Measurements from ENCODE around the gene OTOGL. TPM values are rescaled to one million over a fixed set of nuclear protein-coding genes. Genes with fewer than 3 reads are reported as not detected.

OTOGL gene
- total RNA-seq, 1 donor from 2014 or later, result 0.12 TPM

GRCh38 chr12:80199931-80200330, 100.6 kb downstream of the OTOGL start:
- peaks cover 14% of the 10 kb centered on the region for H3K4me1 Mint-ChIP-seq
- H3K27ac Mint-ChIP-seq (ENCODE audit: unreplicated experiment), result no peak overlapping the region
- DNase-seq (ENCODE audit: low read depth, low spot score), result no peak
- TF ChIP-seq, protein P1, sequence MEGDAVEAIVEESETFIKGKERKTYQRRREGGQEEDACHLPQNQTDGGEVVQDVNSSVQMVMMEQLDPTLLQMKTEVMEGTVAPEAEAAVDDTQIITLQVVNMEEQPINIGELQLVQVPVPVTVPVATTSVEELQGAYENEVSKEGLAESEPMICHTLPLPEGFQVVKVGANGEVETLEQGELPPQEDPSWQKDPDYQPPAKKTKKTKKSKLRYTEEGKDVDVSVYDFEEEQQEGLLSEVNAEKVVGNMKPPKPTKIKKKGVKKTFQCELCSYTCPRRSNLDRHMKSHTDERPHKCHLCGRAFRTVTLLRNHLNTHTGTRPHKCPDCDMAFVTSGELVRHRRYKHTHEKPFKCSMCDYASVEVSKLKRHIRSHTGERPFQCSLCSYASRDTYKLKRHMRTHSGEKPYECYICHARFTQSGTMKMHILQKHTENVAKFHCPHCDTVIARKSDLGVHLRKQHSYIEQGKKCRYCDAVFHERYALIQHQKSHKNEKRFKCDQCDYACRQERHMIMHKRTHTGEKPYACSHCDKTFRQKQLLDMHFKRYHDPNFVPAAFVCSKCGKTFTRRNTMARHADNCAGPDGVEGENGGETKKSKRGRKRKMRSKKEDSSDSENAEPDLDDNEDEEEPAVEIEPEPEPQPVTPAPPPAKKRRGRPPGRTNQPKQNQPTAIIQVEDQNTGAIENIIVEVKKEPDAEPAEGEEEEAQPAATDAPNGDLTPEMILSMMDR (conservative IDR thresholded peaks at IDR 0.05), result no peak
- H3K4me3 Mint-ChIP-seq, result no peak overlapping the region
- H3K27me3 Mint-ChIP-seq (ENCODE audit: low read depth), result no peaks in the 10 kb centered on the region
- peaks cover 2% of the 10 kb centered on the region for H3K9me3 Mint-ChIP-seq
- no peaks in the 10 kb centered on the region for H3K36me3 Mint-ChIP-seq (ENCODE audit: low read depth)

DNA sequence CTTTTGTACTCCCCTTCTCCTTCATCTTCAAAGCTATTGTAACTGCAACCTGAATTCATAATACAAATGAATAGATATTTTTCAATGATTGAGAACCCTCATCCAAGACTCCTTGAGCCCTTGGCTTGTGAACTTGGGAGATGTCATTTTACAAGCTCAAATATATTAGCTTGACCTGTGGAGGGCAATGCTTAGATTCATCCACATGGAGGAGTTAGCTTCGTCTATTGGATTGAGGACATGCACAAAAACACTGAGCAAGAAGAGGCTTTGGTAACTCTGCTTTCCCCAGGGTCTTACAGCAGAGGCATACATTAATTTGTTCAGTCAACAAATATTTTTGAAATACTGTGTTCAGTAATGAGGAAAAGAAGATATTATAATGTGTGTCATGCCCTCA, 101.1 kb downstream of the OTOGL start:
- no peaks in the 10 kb centered on the region for H3K27me3 Mint-ChIP-seq (ENCODE audit: low read depth)
- no peaks in the 10 kb centered on the region for H3K36me3 Mint-ChIP-seq (ENCODE audit: low read depth)
- peaks cover 2% of the 10 kb centered on the region for H3K9me3 Mint-ChIP-seq
- H3K4me3 Mint-ChIP-seq, result no peak overlapping the region
- DNase-seq (ENCODE audit: low read depth, low spot score), result no peak
- H3K27ac Mint-ChIP-seq (ENCODE audit: unreplicated experiment), result no peak overlapping the region
- TF ChIP-seq, protein P1 (conservative IDR thresholded peaks at IDR 0.05), result no peak
- H3K4me1 Mint-ChIP-seq, result peaks cover 10% of the 10 kb centered on the region

GRCh38 chr12:80201908-80202307, 102.6 kb downstream of the OTOGL start:
- no peak for DNase-seq (ENCODE audit: low read depth, low spot score)
- no peaks in the 10 kb centered on the region for H3K36me3 Mint-ChIP-seq (ENCODE audit: low read depth)
- peaks cover 16% of the 10 kb centered on the region for H3K4me1 Mint-ChIP-seq
- peaks cover 2% of the 10 kb centered on the region for H3K9me3 Mint-ChIP-seq
- no peak overlapping the region for H3K4me3 Mint-ChIP-seq
- TF ChIP-seq, protein P1 (conservative IDR thresholded peaks at IDR 0.05), result no peak
- no peak overlapping the region for H3K27ac Mint-ChIP-seq (ENCODE audit: unreplicated experiment)
- no peaks in the 10 kb centered on the region for H3K27me3 Mint-ChIP-seq (ENCODE audit: low read depth)

DNA sequence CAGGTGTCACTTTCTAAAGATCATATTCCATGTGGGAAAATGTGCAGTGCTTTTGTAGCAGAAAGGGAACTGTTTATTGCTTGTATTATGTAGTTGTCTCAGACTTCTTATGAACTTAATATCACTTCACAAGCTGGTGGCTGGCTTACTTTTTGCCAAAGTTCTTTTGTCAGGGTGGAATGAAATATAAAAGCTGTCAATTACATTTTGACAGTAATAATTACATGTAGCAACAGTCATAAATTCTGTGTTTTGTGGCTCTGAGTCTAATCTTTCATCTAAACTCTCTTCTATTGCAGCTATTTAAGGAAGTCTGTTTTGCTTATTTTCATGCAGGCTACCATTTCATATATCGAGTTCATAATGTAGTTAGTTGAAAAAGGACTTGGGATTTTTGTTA, 106.6 kb downstream of the OTOGL start:
- Mint-ChIP-seq H3K27me3 (ENCODE audit: low read depth) (no peaks in the 10 kb centered on the region), H3K4me1 (peaks cover 22% of the 10 kb centered on the region), H3K36me3 (ENCODE audit: low read depth) (no peaks in the 10 kb centered on the region), H3K9me3 (peaks cover 2% of the 10 kb centered on the region), H3K4me3 (no peak overlapping the region), H3K27ac (ENCODE audit: unreplicated experiment) (peak overlapping the region; percentile 12)
- TF ChIP-seq, protein P1 (conservative IDR thresholded peaks at IDR 0.05), result no peak
- no peak for DNase-seq (ENCODE audit: low read depth, low spot score)

- TF ChIP-seq, protein P1 (conservative IDR thresholded peaks at IDR 0.05), result no peak
- Mint-ChIP-seq H3K27ac (ENCODE audit: unreplicated experiment) (no peak overlapping the region), H3K36me3 (ENCODE audit: low read depth) (no peaks in the 10 kb centered on the region), H3K4me3 (no peak overlapping the region), H3K27me3 (ENCODE audit: low read depth) (no peaks in the 10 kb centered on the region), H3K4me1 (peaks cover 36% of the 10 kb centered on the region), H3K9me3 (no peaks in the 10 kb centered on the region)
- DNase-seq (ENCODE audit: low read depth, low spot score), result no peak
Measured at GRCh38 chr12:80208071-80208470, 108.7 kb downstream of the OTOGL start.

DNA sequence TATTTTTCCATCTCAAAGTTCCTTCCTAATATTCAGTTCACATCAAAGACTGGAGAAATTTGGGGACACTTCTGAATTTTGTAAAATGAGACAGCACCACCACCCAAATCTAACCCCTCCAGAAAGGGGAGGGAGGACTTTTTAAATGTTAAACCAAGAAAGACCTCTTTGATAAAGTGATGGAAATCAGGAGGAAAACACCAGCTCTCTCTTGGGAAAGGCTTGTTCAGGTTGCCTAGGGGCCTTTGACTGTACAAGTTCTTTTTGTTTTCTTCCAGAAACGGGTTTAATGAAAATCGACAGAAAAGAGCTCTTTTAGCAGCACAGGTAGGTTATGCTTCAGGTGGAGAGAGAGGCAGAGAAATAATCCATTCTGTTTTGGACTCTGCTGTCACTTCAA, 112.3 kb downstream of the OTOGL start:
- Mint-ChIP-seq H3K27ac (ENCODE audit: unreplicated experiment) (peak overlapping the region; percentile 96), H3K9me3 (no peaks in the 10 kb centered on the region), H3K4me1 (peaks cover 45% of the 10 kb centered on the region), H3K36me3 (ENCODE audit: low read depth) (no peaks in the 10 kb centered on the region), H3K27me3 (ENCODE audit: low read depth) (no peaks in the 10 kb centered on the region), H3K4me3 (no peak overlapping the region)
- DNase-seq (ENCODE audit: low read depth, low spot score), result no peak
- TF ChIP-seq, protein P1 (conservative IDR thresholded peaks at IDR 0.05), result no peak
